Measurements from ENCODE around the gene CNKSR2. TPM values are rescaled to one million over a fixed set of nuclear protein-coding genes. Genes with fewer than 3 reads are reported as not detected.

The CNKSR2 gene
- total RNA-seq, 1 experiment from 2014 or later: 1.5 TPM

GRCh38 chrX:21408307-21408706 lies 34.1 kb downstream of the CNKSR2 start:
- TF ChIP-seq EZH2 (IDR thresholded peaks at IDR 0.05; ENCODE audit: borderline replicate concordance, low read depth, low read length, poor library complexity, severe bottlenecking) (no peak), CTCF (conservative IDR thresholded peaks at IDR 0.05; ENCODE audit: low read depth, low read length) (no peak)
- H3K9me3 ChIP-seq (ENCODE audit: low read depth, low read length, poor library complexity, severe bottlenecking): no peaks in the 10 kb centered on the region
- no peaks in the 10 kb centered on the region for H3K36me3 ChIP-seq (ENCODE audit: insufficient read depth, low read length, poor library complexity, severe bottlenecking)
- DNase-seq (ENCODE audit: low spot score): no peak
- CTCF ChIA-PET: no interaction called here
- no peaks in the 10 kb centered on the region for H3K27me3 ChIP-seq (replicated peaks; ENCODE audit: insufficient read depth, low read depth, low read length, poor library complexity)
- no peak overlapping the region for H3K4me3 ChIP-seq (ENCODE audit: low read depth, low read length, poor library complexity, severe bottlenecking)
- intact Hi-C loops (cut with micrococcal nuclease; ENCODE audit: unreplicated experiment): no loop called here
- POLR2A ChIA-PET (ENCODE audit: low non-redundant PET): no interaction called here
- BruUV-seq (replicated peaks): no TSS peak
- H3K27ac ChIP-seq (ENCODE audit: low read depth, low read length, poor library complexity, severe bottlenecking): no peak overlapping the region
- H3K4me1 ChIP-seq (ENCODE audit: insufficient read depth, low read length, poor library complexity, severe bottlenecking): no peaks in the 10 kb centered on the region

GRCh38 chrX:21408788-21409187 lies 34.6 kb downstream of the CNKSR2 start:
- TF ChIP-seq CTCF (conservative IDR thresholded peaks at IDR 0.05; ENCODE audit: low read depth, low read length): no peak
- TF ChIP-seq EZH2 (IDR thresholded peaks at IDR 0.05; ENCODE audit: borderline replicate concordance, low read depth, low read length, poor library complexity, severe bottlenecking): no peak
- intact Hi-C loops (cut with micrococcal nuclease; ENCODE audit: unreplicated experiment): no loop called here
- Histone ChIP-seq H3K27me3 (replicated peaks; ENCODE audit: insufficient read depth, low read depth, low read length, poor library complexity) (no peaks in the 10 kb centered on the region), H3K27ac (ENCODE audit: low read depth, low read length, poor library complexity, severe bottlenecking) (no peak overlapping the region), H3K9me3 (ENCODE audit: low read depth, low read length, poor library complexity, severe bottlenecking) (no peaks in the 10 kb centered on the region), H3K4me1 (ENCODE audit: insufficient read depth, low read length, poor library complexity, severe bottlenecking) (no peaks in the 10 kb centered on the region), H3K4me3 (ENCODE audit: low read depth, low read length, poor library complexity, severe bottlenecking) (no peak overlapping the region), H3K36me3 (ENCODE audit: insufficient read depth, low read length, poor library complexity, severe bottlenecking) (no peaks in the 10 kb centered on the region)
- POLR2A ChIA-PET (ENCODE audit: low non-redundant PET): no interaction called here
- no TSS peak for BruUV-seq (replicated peaks)
- DNase-seq (ENCODE audit: low spot score): no peak
- CTCF ChIA-PET: no interaction called here

GRCh38 chrX:21412029-21412428 lies 37.8 kb downstream of the CNKSR2 start:
- DNase-seq (ENCODE audit: low spot score): no peak
- Histone ChIP-seq H3K4me3 (ENCODE audit: low read depth, low read length, poor library complexity, severe bottlenecking) (no peak overlapping the region), H3K27me3 (replicated peaks; ENCODE audit: insufficient read depth, low read depth, low read length, poor library complexity) (no peaks in the 10 kb centered on the region), H3K27ac (ENCODE audit: low read depth, low read length, poor library complexity, severe bottlenecking) (no peak overlapping the region), H3K9me3 (ENCODE audit: low read depth, low read length, poor library complexity, severe bottlenecking) (no peaks in the 10 kb centered on the region), H3K4me1 (ENCODE audit: insufficient read depth, low read length, poor library complexity, severe bottlenecking) (no peaks in the 10 kb centered on the region), H3K36me3 (ENCODE audit: insufficient read depth, low read length, poor library complexity, severe bottlenecking) (no peaks in the 10 kb centered on the region)
- ChIA-PET CTCF (no interaction called here), POLR2A (ENCODE audit: low non-redundant PET) (no interaction called here)
- intact Hi-C loops (cut with micrococcal nuclease; ENCODE audit: unreplicated experiment): no loop called here
- BruUV-seq (replicated peaks): no TSS peak
- TF ChIP-seq EZH2 (IDR thresholded peaks at IDR 0.05; ENCODE audit: borderline replicate concordance, low read depth, low read length, poor library complexity, severe bottlenecking): no peak
- no peak for TF ChIP-seq CTCF (conservative IDR thresholded peaks at IDR 0.05; ENCODE audit: low read depth, low read length)

Data from A673 (cell line).